ENCODE measurements around the gene ITPRID2.
"Not testable (repeated sequence)": the region's sequence is repeated elsewhere in the genome, so short reads cannot be mapped to it uniquely, and the experiment has no call there.

ITPRID2 gene

DNA sequence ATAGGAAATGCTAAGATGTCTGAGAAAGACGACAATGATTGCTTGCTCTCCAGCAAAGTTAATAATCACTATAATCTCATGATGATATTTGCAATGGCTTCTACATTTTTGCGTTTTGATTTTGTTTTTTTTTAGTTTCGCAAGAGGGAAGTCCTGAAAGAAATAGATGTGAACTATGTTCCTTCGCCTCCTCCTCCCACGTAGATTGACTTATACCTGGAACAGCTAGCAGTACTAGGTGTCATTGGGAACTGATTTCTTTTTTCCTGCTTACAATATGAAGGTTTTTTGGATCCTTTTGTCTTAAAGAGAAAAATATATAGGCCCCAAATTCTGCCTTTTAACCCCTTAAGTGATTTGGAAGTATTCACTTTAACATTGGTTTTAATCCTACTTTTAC lies 26.7 kb downstream of the ITPRID2 start:
- DNase-seq: no peak

DNA sequence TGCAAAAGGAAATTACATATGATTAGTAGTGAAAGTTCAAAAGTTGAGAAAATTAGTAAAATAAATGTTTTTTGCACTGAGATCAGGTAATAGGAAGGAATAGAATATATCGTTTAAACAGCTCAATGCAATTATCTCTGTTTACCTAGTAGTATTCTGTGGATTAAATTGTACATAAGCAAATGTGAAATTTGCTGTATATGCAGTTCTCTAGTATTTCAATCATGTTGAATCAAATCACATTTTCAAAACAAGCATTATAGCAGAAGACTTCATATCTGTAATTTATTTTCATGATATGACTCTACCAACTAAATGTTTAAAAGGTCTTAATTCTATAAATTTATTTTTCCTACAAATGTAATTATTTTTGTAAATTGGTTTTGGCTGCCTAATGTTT lies 31.6 kb downstream of the ITPRID2 start:
- DNase-seq: no peak

DNA sequence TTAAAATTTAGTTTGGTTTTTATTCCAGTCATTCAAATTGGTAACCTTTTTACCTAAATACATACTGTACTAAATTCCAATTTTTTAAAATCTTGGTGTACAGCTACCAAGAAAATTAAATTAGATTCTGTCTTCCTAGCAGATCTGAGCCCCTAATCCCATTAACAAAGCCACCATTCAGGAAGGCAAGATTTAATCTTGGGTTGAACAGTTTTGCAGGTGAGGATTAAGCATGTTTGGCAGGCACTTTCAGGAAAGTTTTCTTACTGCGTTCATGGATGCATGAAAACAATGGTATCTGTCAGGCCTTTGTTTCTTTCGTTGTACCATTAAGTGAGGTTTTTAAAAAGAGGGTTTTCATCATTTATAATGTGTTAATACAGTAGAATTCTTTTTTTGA lies 32.8 kb downstream of the ITPRID2 start:
- DNase-seq: no peak

DNA sequence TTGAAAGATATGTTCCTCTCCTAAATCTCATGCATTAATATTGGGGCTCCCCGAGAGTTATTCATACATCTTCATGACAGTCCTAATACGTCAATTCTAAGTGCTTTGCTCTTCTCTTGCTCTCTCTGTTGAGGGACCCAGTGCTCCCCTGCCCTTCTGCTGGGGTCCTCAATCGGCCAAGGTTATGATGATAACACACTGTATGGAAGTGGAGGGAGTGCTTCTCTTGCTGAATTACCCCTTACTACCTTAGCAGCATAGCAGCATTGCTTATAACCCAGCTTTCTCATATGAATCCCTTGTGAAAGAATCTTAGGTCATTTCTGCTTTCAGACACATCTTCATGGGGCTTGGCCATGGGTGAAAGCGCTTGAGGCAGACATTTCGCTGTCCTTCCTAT lies 43.2 kb downstream of the ITPRID2 start:
- DNase-seq: no peak

DNA sequence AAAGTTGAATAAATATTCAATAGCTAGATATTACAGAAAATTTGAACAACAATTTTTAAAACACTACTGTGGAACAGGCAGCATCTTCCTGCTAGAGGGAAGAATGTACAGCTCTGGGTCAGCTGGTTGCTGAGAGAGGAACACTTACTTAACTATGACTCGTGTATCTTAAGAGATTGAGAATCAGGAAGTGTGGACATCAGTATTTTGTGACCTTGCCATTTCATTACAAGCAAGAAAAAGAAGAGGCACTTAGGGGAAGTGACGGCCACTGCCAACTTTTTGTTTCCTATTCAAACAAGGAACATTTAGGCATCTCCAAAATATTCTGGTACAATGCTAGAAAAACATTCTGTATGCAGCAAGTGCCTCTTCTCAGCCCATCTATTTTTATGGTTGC lies 45.9 kb downstream of the ITPRID2 start:
- no peak for DNase-seq

DNA sequence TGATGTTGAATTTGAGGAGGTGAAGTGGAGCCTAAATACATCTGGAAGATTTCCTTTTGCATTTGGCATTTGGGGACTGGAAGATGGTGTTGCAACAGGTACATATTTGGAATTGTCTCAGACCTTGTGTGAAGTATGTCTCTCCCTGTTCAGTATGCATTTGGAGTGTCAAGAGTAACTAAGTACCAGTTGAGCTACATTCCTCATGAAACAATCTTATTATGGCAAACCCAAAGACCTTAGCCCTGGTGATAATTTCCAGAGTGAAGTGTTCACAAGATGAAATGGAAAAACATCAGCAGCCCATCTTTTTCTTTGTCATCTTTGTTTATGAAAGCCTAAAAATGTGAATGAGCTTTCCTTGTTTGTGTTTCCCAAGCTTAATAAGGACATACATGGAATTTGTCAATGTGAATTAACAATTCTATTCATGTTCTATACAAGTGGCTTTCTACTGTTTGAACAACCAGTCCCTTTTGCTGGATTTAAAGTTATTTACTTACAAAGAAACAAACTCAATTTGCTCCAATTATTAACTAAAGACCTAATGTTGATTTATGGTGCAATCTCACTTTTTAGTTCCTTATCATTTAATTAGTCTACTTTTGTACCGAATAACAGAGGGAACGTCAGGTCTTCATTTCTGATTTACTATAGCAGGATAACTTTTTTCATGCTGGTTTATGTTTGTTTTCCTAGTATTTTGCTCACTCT lies 52.0 kb downstream of the ITPRID2 start:
- DNase-seq: no peak

DNA sequence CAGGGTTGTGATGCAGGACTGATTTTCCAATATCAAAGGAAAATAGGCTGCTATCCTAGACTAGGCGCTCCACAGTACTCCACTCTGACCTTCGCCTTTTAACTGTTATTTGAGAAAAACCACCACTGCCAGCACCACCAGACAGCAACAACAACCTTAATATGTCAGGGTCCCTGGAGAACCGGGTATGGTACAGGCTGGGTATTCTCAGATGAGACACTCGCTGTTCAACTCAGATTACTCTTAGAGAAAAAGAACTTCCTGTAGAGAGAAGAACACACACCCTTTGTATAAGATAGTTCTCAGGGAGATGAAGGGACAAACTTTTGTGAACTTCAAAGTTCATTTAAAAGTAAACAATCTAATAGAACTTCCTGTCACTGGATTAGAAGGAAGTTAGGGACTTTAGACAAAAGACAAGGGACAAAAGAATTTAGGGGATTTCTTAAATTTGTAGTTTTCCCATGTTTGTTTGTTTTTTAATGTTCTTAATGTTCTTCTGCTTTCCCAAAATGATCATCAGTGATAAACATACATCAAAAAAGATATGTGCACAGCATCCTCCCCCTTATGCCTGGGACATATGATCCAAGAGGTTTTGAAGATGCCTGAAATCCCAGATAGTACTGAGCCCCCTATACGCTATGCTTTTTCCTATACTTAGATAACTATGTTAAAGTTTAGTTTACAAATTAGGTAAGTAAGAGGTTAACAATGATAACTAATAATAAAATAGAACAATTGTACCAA lies 52.8 kb downstream of the ITPRID2 start:
- DNase-seq: no peak

DNA sequence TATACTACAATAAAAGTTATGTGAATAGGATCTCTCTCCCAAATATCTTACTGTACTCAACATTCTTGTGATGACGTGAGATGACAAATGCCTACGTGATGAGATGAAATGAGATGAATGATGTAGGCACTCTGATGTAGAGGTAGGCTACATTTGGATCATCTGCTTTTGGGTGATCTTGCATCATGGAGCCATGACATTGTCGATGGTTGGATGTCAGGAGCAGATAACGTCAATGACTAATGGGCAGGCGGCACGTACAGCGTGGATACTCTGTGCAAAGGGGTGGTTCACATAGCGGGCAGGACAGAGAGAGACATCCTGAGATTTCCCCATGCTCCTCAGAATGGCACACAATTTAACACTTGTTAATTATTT lies 53.4 kb downstream of the ITPRID2 start:
- DNase-seq: no peak

DNA sequence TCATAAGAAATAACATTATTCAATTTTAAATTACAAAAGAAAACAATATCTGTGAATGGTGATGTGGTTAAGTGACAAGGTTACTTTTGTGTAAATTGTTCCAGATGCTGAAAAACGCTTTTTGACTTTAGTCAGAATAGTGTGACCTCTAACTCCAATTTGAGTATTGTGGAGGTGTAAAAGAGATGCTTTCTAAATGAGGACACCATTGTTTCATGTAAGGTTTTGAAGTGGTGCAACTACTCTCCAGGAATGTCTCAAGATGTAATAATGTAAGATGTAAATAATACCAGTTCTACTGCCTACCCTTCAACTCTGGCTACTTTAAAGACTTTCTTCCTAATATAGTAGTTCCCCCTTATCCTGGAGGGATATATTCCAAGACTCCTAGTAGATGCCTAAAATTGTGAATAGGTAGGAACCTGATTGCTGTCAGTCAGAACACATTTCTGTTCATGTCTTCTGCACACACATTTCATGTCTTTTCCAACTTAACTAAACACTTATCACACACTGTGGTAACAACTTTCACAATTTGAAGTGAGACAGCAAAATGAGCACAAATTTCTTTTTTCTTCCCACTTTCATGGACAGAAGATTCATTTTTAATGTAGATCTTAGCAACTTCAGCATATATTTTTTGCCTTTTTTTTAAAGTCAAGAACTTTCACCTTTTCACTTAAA lies 55.1 kb downstream of the ITPRID2 start:
- DNase-seq: no peak

DNA sequence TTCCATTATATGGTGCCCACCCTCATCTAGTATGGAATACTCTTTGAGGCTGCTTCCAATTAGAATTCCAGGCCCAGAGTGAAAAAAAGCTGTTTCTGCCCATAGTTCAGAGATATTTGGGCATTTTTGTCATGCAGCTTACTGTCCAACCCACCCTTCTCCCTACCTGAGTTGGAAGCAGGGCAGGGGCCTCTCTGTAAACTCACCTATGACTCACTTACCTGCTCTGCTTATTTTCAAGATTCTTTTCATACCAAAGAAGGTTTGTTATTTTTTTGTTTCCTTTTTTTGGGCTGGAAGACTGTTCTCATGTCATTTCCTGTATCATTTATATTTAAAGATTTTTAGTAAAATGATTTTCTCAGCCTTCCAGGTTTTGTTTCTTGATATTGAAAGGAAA lies 55.7 kb downstream of the ITPRID2 start:
- no peak for DNase-seq

DNA sequence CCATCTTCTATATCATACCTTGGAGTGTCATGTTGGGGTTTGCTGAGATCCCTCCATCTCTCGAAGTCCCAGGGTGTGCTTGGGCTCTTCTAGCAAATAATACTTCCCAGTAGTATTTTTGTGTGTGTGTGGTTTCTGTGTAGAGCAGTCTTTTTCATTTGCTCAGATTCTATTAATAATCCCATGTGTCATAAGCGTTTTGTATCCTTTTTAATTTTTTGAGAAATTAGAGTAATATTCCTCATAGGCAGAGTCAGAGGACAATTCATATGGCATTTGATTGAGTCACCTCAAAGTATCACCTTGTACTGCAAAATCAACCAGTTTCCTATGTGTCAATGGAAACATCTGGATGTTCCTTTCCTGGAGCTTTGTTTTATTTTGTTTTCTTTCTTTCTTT lies 56.7 kb downstream of the ITPRID2 start:
- no peak for DNase-seq

DNA sequence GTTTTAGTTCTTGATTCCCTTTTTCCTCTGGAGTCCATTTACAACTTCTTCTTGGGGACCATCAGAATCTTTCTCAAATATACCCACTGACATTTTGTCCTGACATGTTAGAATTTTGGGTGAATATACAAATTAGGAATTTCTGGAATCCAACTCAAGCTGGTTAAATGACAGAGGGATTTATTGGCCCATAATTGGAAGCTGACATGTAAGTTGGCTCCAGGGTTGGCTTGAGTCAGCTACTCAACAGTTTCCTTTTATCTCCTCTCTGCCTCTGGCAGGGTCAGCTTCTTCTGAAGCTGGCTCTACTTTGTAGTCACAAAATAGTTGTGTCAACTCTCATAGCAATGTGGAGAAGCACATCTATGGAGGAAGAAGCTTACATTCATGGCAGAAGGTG lies 57.5 kb downstream of the ITPRID2 start:
- no peak for DNase-seq

DNA sequence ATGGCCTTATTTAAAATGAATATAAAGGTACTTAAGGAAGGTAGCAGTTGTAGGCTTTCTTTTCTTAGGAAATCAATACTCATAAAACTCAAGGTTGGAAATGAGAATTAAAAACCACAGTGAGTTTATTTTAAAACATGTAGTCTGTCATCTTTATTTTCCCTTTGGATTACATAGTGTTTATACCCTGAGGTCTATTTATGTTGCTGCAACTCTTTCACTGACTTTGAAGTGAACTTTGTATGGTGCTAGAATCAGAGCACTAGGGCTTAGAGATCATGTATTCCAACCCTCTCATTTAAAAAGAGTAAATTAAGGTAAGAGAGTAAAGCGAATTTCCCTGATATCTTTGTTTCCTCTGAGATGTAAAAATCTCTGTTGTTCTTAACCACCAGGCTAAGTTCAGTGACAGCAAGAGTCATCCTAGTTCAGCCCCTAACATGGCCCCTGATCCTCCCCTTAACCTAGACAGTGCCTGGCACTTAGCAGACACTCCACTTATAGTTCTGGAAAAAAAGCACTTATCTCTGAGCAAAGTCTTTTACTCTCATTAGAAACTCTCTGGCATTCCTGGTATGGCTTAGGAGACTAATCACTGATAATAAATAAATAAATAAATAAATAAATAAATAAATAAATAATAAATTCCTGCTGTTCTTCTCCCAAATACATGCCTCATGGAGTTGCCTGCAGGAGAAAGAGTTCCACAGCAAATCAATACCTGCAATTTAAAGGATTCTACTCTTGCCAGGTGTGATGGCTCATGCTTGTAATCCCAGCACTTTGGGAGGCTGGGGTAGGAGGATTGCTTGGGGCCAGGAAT lies 61.1 kb downstream of the ITPRID2 start:
- DNase-seq: no peak

DNA sequence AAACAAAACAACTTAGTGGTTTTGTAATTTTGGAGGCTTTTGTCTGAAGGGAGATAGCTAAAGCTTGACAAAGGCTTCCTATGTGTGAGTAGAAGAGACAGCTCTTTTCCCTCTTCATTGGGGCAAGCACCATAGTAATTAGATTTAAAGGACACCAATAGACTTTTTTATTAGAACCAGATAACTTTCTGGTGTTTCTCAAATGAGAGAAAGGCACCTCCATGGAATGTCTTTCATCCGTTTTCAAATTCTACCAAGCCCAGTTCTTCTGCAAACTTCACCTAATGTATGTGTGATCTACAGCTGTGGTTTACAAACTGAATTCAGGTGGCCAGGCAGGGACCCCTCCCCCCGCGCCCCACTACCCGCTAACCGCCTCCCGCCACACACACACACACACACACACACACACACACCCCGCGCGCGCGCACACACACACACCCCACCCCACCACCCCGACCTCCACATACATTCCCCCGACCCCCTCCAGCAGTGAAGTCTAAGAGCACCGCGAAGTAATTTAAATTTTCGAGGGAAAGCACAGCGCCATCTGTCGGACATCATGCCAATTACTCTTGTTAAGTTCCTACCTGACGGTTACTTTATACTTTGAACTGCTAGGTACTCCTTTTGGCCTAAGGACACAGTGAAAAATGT lies 62.5 kb downstream of the ITPRID2 start:
- DNase-seq: peak; percentile 53

DNA sequence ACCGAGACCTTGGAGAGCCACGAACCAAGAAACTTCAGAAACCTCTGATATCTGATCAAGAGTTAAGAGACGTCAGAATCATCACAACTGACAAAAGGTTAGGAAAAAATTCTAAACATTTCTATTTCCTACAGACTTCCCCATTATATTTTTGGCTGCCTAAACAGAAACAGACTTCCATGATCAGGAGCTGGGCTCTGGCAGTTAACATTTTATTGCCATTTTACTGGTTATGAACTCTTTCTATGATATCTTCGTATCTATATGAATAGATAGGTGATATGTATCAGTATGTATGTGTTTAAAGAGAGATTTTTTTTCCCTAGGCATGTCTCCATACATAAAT lies 63.0 kb downstream of the ITPRID2 start:
- no peak for DNase-seq

DNA sequence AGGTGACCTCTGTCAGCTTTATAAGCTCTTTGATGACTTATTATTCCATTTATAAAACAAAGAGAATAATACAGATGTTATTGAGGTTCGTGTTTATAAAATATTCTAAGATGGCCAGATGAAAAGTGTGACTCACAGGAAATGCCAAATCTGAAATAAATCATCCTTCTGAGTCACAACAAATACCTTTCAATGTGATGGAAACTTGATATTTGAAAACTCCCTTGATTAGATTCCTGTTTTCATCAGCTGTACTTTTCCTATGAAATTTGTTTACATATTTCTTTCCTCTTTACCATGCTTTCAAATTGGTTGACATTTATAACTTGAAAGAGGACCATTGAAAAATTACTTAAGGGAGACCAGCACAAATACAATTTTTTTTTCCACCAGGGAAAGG lies 63.5 kb downstream of the ITPRID2 start:
- no peak for DNase-seq

DNA sequence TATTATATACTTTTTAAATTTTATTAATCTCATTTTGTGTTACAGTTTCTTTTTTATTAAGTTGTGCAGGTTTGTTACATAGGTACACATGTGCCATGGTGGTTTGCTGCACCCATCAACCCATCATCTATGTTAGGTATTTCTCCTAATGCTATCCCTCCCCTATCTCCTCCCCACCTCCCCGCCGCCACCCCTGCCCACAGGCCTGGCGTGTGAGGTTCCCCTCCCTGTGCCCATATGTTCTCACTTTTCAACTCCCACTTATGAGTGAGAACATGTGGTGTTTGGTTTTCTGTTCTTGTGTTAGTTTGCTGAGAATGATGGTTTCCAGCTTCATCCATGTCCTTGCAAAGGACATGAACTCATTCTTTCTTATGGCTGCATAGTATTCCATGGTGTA lies 64.3 kb downstream of the ITPRID2 start:
- DNase-seq: not testable (repeated sequence)

DNA sequence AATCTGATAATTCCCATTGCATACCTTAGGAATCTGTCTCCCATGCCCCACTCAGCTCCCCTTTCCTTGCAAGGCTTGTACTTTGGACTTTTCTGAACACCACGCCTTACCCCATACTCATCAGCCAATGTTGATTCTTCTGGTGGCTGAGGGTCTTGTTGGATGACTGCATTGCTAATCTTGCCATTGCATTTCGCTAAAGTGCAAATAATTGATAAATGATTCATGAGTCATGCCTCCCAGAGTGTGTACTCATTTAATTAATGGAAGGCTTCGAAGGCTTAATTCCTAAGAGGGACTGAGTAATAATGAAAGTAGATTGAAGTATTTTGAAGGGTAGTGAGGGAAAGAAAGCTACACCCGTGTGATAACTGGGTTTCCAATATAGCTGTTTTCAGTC lies 66.1 kb downstream of the ITPRID2 start:
- DNase-seq: no peak

DNA sequence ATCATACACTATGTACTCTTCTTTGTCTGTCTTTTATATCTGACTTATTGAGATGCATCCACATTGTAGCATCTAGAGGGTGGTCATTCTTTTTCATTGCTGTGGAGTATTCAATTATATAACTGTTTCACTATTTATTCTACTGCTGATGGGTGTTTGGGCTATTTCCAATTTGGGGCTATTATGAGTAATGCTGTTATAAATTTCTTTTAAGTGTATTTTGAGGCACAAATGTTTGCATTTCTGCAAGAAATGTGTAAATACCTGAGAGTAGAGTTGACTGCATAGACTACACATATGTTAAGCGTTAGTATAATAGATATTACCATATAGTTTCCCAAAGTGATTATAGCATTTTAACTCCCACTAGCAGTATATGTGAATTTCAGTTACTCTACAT lies 67.2 kb downstream of the ITPRID2 start:
- DNase-seq: no peak

DNA sequence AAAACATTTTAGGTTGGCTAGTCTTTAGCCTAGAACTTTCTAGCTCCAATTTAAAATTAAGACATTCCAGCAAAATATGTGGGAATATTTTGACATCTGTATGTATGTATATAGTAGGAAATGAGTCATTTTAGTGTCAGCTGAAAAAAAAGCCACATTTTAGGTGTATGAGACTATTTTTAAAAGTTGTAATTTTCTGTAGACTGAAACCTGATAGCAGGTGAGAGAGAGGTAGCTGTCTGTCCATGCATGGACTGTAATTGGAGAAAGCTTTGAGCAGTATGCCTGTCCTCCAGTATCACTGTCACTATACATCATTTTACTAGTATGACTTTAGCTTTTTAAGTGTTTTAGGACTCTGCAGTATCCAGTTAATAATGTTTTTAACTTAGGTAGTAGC lies 68.0 kb downstream of the ITPRID2 start:
- no peak for DNase-seq

DNA sequence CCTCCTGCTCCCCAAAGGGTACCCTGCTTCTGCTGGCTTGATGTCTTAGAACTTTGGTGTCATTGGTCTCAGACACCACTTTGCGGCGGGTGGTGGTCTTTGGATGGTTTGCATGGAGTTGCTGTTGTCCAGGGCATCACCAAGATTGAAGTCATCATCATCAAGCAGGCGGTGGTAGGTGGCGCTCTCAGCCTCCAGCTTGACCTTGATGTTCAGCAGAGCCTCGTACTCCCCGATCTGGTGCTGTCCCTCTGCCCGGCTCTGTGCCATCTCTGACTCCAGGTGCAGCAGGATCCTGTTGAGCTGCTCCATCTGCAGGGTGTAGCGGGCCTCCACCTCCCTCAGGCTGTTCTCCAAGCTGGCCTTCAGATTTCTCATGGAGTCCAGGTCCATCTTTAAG lies 69.6 kb downstream of the ITPRID2 start:
- not testable (repeated sequence) for DNase-seq

DNA sequence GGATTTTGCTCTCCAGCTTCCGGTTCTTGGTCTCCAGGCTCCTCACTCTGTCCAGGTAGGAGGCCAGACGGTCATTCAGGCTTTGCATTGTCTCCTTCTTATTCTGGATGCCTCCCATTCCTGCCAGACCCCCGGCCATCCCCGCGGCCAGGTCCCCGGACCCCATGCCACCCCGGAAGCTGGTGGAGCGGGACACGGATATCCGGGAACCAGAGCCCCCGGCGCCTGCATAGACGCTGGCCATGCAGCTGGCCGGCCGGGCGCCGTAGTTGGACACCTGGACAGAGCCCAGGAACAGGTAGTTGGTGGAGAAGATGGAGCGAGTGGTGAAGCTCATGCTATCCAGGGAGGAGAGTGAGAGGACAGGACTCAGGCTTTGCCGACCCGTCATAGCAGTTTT lies 70.6 kb downstream of the ITPRID2 start:
- no peak for DNase-seq
